ENCODE measurements around the gene NADK2. TPM values are rescaled to one million over a fixed set of nuclear protein-coding genes. Genes with fewer than 3 reads are reported as not detected.

Gene NADK2
- total RNA-seq, 1 donor from 2014 or later, result 40.2 TPM

GRCh38 chr5:36156619-36157018 is 85.1 kb downstream of the NADK2 start:
- peak overlapping the region; percentile 20 for H3K4me3 Mint-ChIP-seq
- H3K27me3 Mint-ChIP-seq (ENCODE audit: low read depth), result no peaks in the 10 kb centered on the region
- peaks cover 66% of the 10 kb centered on the region for H3K4me1 Mint-ChIP-seq
- H3K9me3 Mint-ChIP-seq, result no peaks in the 10 kb centered on the region
- peaks cover 13% of the 10 kb centered on the region for H3K36me3 Mint-ChIP-seq
- H3K27ac Mint-ChIP-seq, result peak overlapping the region; percentile 96
- no peak for DNase-seq (ENCODE audit: low spot score in 2 of 2, unreplicated experiment in 2 of 2)
- TF ChIP-seq, protein P1, sequence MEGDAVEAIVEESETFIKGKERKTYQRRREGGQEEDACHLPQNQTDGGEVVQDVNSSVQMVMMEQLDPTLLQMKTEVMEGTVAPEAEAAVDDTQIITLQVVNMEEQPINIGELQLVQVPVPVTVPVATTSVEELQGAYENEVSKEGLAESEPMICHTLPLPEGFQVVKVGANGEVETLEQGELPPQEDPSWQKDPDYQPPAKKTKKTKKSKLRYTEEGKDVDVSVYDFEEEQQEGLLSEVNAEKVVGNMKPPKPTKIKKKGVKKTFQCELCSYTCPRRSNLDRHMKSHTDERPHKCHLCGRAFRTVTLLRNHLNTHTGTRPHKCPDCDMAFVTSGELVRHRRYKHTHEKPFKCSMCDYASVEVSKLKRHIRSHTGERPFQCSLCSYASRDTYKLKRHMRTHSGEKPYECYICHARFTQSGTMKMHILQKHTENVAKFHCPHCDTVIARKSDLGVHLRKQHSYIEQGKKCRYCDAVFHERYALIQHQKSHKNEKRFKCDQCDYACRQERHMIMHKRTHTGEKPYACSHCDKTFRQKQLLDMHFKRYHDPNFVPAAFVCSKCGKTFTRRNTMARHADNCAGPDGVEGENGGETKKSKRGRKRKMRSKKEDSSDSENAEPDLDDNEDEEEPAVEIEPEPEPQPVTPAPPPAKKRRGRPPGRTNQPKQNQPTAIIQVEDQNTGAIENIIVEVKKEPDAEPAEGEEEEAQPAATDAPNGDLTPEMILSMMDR (IDR thresholded peaks at IDR 0.05; ENCODE audit: unreplicated experiment), result no peak

DNA sequence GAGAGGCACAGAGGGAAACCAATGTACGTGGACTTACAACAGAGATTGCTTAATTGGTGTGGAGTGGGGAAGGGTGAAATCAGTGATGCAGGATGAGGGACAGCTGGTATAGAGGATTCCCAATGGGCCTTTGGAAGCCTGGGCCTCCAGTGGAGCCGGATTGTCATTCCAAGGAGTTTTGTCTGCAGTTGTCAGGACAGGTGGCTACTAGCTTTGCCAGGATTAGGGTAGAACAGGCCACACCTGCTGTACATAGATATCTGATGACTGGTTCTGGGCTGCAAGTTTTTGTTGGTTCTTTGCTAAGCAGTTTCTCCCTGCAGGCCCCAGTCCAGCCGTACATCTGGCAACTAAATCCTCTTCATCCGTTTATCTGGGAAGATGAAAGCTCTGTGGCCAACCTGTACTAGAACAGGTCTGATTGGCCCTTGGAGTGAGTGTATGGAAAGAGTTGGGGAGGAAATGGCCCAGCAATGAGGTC is 85.6 kb downstream of the NADK2 start:
- no peaks in the 10 kb centered on the region for H3K9me3 Mint-ChIP-seq
- H3K4me3 Mint-ChIP-seq, result no peak overlapping the region
- peak overlapping the region; percentile 96 for H3K27ac Mint-ChIP-seq
- H3K4me1 Mint-ChIP-seq, result peaks cover 66% of the 10 kb centered on the region
- peaks cover 9% of the 10 kb centered on the region for H3K36me3 Mint-ChIP-seq
- no peaks in the 10 kb centered on the region for H3K27me3 Mint-ChIP-seq (ENCODE audit: low read depth)
- no peak for DNase-seq (ENCODE audit: low spot score in 2 of 2, unreplicated experiment in 2 of 2)
- TF ChIP-seq, protein P1 (IDR thresholded peaks at IDR 0.05; ENCODE audit: unreplicated experiment), result no peak

DNA sequence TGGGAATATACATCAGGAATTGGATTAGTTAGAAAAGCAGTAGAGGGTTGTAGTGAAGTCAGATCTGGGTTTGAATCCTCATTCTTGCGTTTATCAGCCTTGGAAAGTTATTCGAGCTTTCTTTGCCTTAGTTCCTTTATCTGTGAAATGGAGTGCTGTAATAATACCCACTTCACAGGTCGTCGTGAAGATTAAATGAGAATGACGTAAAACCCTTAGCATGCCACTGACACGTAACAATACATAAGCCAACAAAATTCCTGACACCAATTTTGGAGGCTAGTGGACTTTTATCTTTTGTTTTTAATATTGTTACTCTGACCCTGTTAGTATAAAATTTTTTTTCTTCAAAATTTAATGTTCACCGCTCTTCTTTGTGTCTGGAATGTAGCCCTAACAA is 86.4 kb downstream of the NADK2 start:
- H3K27ac Mint-ChIP-seq, result peak overlapping the region; percentile 96
- peaks cover 74% of the 10 kb centered on the region for H3K4me1 Mint-ChIP-seq
- no peaks in the 10 kb centered on the region for H3K9me3 Mint-ChIP-seq
- H3K36me3 Mint-ChIP-seq, result peaks cover 8% of the 10 kb centered on the region
- H3K4me3 Mint-ChIP-seq, result no peak overlapping the region
- H3K27me3 Mint-ChIP-seq (ENCODE audit: low read depth), result no peaks in the 10 kb centered on the region
- TF ChIP-seq, protein P1 (IDR thresholded peaks at IDR 0.05; ENCODE audit: unreplicated experiment), result no peak
- DNase-seq (ENCODE audit: low spot score in 2 of 2, unreplicated experiment in 2 of 2), result no peak

DNA sequence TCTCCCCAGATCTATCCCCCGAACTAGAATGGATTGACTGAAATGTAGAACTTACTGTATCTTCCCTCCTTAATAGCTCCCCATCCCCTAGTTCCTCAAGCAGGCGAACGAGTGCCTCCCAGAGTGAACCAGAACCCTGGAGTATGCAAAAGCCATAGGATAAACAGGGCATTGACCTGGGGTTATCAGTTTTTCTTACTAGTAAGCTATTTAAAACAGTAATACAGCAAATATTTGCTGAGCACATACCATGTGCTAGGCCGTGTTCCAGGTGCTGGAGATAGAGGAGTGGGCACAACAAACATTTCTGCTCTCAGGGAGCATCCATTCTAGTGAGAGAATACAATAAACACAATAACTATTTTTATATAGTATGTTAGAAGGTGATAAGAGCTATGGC is 88.0 kb downstream of the NADK2 start:
- Mint-ChIP-seq H3K36me3 (peaks cover 4% of the 10 kb centered on the region), H3K27ac (peak overlapping the region; percentile 96), H3K4me1 (peaks cover 72% of the 10 kb centered on the region), H3K27me3 (ENCODE audit: low read depth) (no peaks in the 10 kb centered on the region), H3K9me3 (no peaks in the 10 kb centered on the region), H3K4me3 (peak overlapping the region; percentile 96)
- no peak for DNase-seq (ENCODE audit: low spot score in 2 of 2, unreplicated experiment in 2 of 2)
- TF ChIP-seq, protein P1 (IDR thresholded peaks at IDR 0.05; ENCODE audit: unreplicated experiment), result no peak

DNA sequence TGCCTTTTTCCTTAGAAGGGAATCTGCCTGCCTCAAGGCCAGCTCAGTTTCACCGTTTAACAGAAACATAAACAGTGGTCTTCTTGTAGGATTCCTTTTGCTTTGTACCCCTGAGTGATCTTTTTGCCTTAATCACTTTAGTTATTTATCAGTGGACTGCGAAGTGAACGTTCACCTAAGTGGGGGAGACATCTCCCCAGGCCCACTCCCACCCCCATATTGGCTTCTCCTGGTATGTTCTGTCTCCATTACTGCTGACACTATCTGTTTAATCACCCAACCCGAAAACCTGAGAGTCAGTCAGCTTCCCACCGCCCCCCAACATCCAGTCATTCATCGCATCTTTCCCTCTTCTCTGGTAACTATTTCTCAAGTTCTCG is 88.4 kb downstream of the NADK2 start:
- peak overlapping the region; percentile 96 for H3K27ac Mint-ChIP-seq
- H3K27me3 Mint-ChIP-seq (ENCODE audit: low read depth), result no peaks in the 10 kb centered on the region
- peaks cover 67% of the 10 kb centered on the region for H3K4me1 Mint-ChIP-seq
- peak overlapping the region; percentile 96 for H3K4me3 Mint-ChIP-seq
- TF ChIP-seq, protein P1 (IDR thresholded peaks at IDR 0.05; ENCODE audit: unreplicated experiment), result no peak
- peaks cover 4% of the 10 kb centered on the region for H3K36me3 Mint-ChIP-seq
- no peaks in the 10 kb centered on the region for H3K9me3 Mint-ChIP-seq
- no peak for DNase-seq (ENCODE audit: low spot score in 2 of 2, unreplicated experiment in 2 of 2)
